SK-N-SH treated with all-trans-retinoic acid at 6 μM for 48 hours (cell line): ENCODE results near the gene RADIL.

Experiments used
- ATAC-seq: fragments of 200-7000 bp; cut with Tn5 transposase; 3 replicates; pipeline ENCODE4 v1.9.1; 2020; ENCODE audit warnings: mild to moderate bottlenecking, moderate library complexity
- ARNTL ChIP-seq: fragments of 450-650 bp; formaldehyde crosslinking; IDR thresholded peaks from 2 replicates; pipeline ENCODE4 v1.5.0; 2020; ENCODE audit warnings: low read depth, mild to moderate bottlenecking, moderate library complexity, borderline replicate concordance
- CSDC2 ChIP-seq: fragments of 250-450 bp; sonication (Bioruptor Pico); IDR thresholded peaks from 2 replicates; pipeline ENCODE4 v1.5.0; 2020; ENCODE audit warnings: mild to moderate bottlenecking, moderate library complexity
- ESRRG ChIP-seq: fragments of 250-450 bp; sonication (Bioruptor Pico); IDR thresholded peaks from 2 replicates; pipeline ENCODE4 v1.6.1; 2021; ENCODE audit warnings: mild to moderate bottlenecking
- GLIS3 ChIP-seq: fragments of 250-450 bp; sonication (Bioruptor Pico); IDR thresholded peaks from 2 replicates; pipeline ENCODE4 v1.5.0; 2020; ENCODE audit warnings: mild to moderate bottlenecking, moderate library complexity
- ISL1 ChIP-seq: fragments of 250-450 bp; sonication (Bioruptor Pico); IDR thresholded peaks from 2 replicates; pipeline ENCODE4 v2.1.2; 2022; ENCODE audit warnings: mild to moderate bottlenecking, moderate library complexity
- OSR1 ChIP-seq: fragments of 250-450 bp; sonication (Bioruptor Pico); IDR thresholded peaks from 2 replicates; pipeline ENCODE4 v1.8.0; 2022; ENCODE audit warnings: moderate library complexity, mild to moderate bottlenecking, inconsistent platforms
- RARB ChIP-seq: fragments of 250-450 bp; sonication (Bioruptor Pico); IDR thresholded peaks from 2 replicates; pipeline ENCODE4 v1.8.0; 2021; ENCODE audit warnings: mild to moderate bottlenecking, moderate library complexity
- SNAI2 ChIP-seq: fragments of 250-450 bp; sonication (Bioruptor Pico); IDR thresholded peaks from 2 replicates; pipeline ENCODE4 v1.5.0; 2020; ENCODE audit warnings: mild to moderate bottlenecking, moderate library complexity
- TCF4 ChIP-seq: fragments of 250-450 bp; sonication (Bioruptor Pico); IDR thresholded peaks from 2 replicates; pipeline ENCODE4 v1.8.0; 2021; ENCODE audit warnings: mild to moderate bottlenecking, moderate library complexity, borderline replicate concordance
- TOX ChIP-seq: fragments of 250-450 bp; sonication (Bioruptor Pico); IDR thresholded peaks from 2 replicates; pipeline ENCODE4 v1.8.0; 2021; ENCODE audit warnings: mild to moderate bottlenecking, moderate library complexity, borderline replicate concordance
- ZC3H10 ChIP-seq: fragments of 250-450 bp; sonication (Bioruptor Pico); IDR thresholded peaks from 2 replicates; pipeline ENCODE4 v1.5.1; 2021; ENCODE audit warnings: mild to moderate bottlenecking, moderate library complexity
- ZFP3 ChIP-seq: fragments of 250-450 bp; sonication (Bioruptor Pico); IDR thresholded peaks from 2 replicates; pipeline ENCODE4 v1.5.0; 2020; ENCODE audit warnings: mild to moderate bottlenecking, moderate library complexity
- ZFP30 ChIP-seq: fragments of 450-650 bp; formaldehyde crosslinking; IDR thresholded peaks from 2 replicates; pipeline ENCODE4 v1.5.0; 2022; ENCODE audit warnings: mild to moderate bottlenecking, moderate library complexity
- ZNF565 ChIP-seq: fragments of 450-650 bp; formaldehyde crosslinking; conservative IDR thresholded peaks from 2 replicates; pipeline ENCODE4 v1.5.0; 2020; ENCODE audit warnings: low read depth, mild to moderate bottlenecking, moderate library complexity
- ZNF70 ChIP-seq: fragments of 450-650 bp; formaldehyde crosslinking; IDR thresholded peaks from 2 replicates; pipeline ENCODE4 v1.5.0; 2020; ENCODE audit warnings: mild to moderate bottlenecking, moderate library complexity
- ZNF8 ChIP-seq: fragments of 450-650 bp; formaldehyde crosslinking; IDR thresholded peaks from 2 replicates; pipeline ENCODE4 v1.5.0; 2020; ENCODE audit warnings: mild to moderate bottlenecking, moderate library complexity
- TF ChIP-seq, protein P1 (sequence below): fragments of 250-450 bp; sonication (Bioruptor Pico); IDR thresholded peaks from 2 replicates; pipeline ENCODE4 v1.5.0; 2020; ENCODE audit warnings: mild to moderate bottlenecking, moderate library complexity
- TF ChIP-seq, protein P2 (sequence below): fragments of 250-450 bp; sonication (Bioruptor Pico); IDR thresholded peaks from 2 replicates; pipeline ENCODE4 v1.5.1; 2020; ENCODE audit warnings: low read depth, mild to moderate bottlenecking, moderate library complexity
- TF ChIP-seq, protein P3 (sequence below): fragments of 250-450 bp; sonication (Bioruptor Pico); IDR thresholded peaks from 2 replicates; pipeline ENCODE4 v1.8.0; 2021; ENCODE audit warnings: low read depth, mild to moderate bottlenecking, moderate library complexity, borderline replicate concordance
- TF ChIP-seq, protein P4 (sequence below): fragments of 250-450 bp; sonication (Bioruptor Pico); IDR thresholded peaks from 2 replicates; pipeline ENCODE4 v1.8.0; 2020; ENCODE audit warnings: mild to moderate bottlenecking, moderate library complexity, borderline replicate concordance

Gene RADIL

DNA sequence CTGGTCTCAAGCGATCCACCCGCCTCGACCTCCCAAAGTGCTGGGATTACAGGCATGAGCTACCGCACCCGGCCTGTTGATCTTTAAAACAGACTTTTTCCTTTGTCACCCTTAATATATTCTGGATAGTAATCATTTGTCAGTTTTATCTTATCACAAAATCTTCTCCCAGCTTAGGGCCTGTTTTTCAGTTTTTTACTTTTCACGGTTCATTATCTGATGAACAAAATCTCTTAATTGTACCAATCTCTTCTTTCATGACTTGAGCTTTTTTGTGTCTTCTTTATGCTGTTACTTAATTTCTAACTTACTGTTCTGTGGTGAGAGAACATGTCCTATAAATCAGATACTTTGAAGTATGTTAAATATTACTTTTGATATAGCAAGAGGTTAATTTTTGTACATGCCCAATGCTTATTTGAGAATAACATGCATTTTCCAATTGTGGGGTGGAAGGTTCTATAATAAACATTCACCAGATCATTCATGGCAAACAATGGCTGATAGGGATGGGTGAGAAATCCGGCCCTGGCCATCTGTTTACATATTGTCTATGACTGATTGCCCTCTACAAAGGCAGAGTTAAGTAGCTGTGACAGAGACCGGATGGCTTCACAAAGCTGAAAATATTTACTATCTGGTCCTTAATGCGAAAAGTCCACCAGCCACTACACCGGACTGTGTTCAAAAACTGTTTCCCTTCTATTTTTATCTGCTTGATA lies 27.0 kb downstream of the RADIL start:
- peak; percentile 51; the same call in 1 of the 2 replicates for TF ChIP-seq TCF4 (CRISPR knock-in tag)
- TF ChIP-seq, protein P1, sequence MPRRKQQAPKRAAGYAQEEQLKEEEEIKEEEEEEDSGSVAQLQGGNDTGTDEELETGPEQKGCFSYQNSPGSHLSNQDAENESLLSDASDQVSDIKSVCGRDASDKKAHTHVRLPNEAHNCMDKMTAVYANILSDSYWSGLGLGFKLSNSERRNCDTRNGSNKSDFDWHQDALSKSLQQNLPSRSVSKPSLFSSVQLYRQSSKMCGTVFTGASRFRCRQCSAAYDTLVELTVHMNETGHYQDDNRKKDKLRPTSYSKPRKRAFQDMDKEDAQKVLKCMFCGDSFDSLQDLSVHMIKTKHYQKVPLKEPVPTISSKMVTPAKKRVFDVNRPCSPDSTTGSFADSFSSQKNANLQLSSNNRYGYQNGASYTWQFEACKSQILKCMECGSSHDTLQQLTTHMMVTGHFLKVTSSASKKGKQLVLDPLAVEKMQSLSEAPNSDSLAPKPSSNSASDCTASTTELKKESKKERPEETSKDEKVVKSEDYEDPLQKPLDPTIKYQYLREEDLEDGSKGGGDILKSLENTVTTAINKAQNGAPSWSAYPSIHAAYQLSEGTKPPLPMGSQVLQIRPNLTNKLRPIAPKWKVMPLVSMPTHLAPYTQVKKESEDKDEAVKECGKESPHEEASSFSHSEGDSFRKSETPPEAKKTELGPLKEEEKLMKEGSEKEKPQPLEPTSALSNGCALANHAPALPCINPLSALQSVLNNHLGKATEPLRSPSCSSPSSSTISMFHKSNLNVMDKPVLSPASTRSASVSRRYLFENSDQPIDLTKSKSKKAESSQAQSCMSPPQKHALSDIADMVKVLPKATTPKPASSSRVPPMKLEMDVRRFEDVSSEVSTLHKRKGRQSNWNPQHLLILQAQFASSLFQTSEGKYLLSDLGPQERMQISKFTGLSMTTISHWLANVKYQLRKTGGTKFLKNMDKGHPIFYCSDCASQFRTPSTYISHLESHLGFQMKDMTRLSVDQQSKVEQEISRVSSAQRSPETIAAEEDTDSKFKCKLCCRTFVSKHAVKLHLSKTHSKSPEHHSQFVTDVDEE, result 0 out of 2 replicates have a peak, but pooled peaks have one; percentile 65
- TF ChIP-seq SNAI2 (CRISPR knock-in tag), result no peak
- TF ChIP-seq, all 23 proteins: peak for 2
- ATAC-seq, result no peak

DNA sequence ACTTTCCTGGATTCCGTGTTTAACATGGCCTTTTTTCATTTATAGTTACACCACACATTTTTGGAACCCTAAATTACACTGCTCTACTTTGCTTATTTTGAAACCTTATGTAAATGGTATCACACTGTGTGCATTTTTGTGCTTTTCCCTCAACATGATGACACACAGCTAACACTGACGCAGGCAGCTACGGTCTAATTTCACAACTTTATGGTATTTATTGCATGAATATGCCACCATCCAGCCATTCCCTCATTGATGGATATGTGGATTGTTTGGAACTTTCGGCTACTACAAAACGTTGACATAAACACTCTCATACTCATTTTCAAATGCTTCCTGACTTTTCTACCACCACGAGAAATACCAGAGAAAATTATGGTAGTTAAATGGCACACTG lies 28.6 kb downstream of the RADIL start:
- no peak for TF ChIP-seq ZFP30 (CRISPR knock-in tag)
- TF ChIP-seq, protein P2, sequence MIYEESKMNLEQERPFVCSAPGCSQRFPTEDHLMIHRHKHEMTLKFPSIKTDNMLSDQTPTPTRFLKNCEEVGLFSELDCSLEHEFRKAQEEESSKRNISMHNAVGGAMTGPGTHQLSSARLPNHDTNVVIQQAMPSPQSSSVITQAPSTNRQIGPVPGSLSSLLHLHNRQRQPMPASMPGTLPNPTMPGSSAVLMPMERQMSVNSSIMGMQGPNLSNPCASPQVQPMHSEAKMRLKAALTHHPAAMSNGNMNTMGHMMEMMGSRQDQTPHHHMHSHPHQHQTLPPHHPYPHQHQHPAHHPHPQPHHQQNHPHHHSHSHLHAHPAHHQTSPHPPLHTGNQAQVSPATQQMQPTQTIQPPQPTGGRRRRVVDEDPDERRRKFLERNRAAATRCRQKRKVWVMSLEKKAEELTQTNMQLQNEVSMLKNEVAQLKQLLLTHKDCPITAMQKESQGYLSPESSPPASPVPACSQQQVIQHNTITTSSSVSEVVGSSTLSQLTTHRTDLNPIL (CRISPR knock-in tag), result no peak
- TF ChIP-seq ARNTL (CRISPR knock-in tag), result no peak
- TF ChIP-seq CSDC2 (CRISPR knock-in tag), result no peak
- TF ChIP-seq TOX (CRISPR knock-in tag), result no peak
- TF ChIP-seq ESRRG, result no peak
- TF ChIP-seq ZFP3, result no peak
- TF ChIP-seq ISL1 (CRISPR knock-in tag), result no peak
- TF ChIP-seq ZNF8, result no peak
- TF ChIP-seq, protein P1, result no peak
- TF ChIP-seq ZNF565 (CRISPR knock-in tag), result no peak
- TF ChIP-seq ZNF70 (CRISPR knock-in tag), result no peak
- no peak for TF ChIP-seq OSR1 (CRISPR knock-in tag)
- no peak for TF ChIP-seq GLIS3 (CRISPR knock-in tag)
- TF ChIP-seq, protein P3, sequence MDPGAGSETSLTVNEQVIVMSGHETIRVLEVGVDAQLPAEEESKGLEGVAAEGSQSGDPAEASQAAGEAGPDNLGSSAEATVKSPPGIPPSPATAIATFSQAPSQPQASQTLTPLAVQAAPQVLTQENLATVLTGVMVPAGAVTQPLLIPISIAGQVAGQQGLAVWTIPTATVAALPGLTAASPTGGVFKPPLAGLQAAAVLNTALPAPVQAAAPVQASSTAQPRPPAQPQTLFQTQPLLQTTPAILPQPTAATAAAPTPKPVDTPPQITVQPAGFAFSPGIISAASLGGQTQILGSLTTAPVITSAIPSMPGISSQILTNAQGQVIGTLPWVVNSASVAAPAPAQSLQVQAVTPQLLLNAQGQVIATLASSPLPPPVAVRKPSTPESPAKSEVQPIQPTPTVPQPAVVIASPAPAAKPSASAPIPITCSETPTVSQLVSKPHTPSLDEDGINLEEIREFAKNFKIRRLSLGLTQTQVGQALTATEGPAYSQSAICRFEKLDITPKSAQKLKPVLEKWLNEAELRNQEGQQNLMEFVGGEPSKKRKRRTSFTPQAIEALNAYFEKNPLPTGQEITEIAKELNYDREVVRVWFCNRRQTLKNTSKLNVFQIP (CRISPR knock-in tag), result no peak
- no peak for TF ChIP-seq RARB
- TF ChIP-seq ZC3H10 (CRISPR knock-in tag), result no peak
- no peak for ATAC-seq

DNA sequence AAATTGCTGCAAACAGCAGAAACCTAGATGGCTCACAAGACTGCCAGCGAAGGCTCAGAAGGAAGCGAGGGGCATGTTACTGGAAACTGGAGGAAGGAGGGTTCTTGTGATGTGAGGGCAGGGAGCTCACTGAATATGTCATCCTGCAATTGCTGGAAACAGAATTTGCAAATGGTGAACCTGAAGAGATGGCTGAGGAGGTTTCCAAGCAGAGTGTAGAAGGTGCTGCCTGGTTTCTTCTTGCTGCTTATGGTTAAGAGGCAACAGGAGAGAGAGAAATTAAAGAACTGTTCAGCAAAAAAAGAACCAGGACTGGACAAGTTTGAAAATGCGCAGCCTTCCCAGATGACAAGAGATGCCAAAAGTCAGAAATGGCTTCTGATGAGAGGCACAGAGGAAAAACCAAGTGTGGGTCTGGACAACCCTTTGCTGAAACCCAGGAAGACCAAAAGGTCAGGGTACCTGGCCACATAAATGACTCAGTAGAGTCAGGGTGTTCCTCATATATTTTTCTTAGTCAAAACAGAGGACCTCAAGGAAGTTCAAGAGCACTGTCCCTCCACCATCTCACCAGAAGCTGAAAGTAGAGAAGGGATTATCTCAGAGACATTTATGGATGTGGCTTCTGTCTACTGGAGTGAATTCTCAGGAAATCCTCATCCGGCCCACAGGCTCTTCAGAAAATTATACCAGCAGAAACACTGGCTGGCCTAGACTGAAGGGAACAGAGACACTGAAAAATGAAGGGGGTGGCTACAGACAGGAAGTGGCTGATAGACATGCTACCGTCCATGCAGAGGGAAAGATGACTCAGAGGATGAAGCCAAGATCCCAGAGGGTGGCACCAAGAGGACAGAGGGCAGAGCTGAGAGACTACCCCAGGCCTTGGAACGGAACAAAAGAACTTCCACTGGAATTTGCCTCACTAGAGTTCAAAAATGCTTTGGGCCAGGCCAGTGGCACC lies 31.8 kb downstream of the RADIL start:
- TF ChIP-seq, protein P3 (CRISPR knock-in tag), result no peak
- TF ChIP-seq GLIS3 (CRISPR knock-in tag) (no peak), ZC3H10 (CRISPR knock-in tag) (no peak), SNAI2 (CRISPR knock-in tag) (no peak), OSR1 (CRISPR knock-in tag) (no peak), ISL1 (CRISPR knock-in tag) (no peak), ZFP3 (no peak)
- TF ChIP-seq, protein P4, sequence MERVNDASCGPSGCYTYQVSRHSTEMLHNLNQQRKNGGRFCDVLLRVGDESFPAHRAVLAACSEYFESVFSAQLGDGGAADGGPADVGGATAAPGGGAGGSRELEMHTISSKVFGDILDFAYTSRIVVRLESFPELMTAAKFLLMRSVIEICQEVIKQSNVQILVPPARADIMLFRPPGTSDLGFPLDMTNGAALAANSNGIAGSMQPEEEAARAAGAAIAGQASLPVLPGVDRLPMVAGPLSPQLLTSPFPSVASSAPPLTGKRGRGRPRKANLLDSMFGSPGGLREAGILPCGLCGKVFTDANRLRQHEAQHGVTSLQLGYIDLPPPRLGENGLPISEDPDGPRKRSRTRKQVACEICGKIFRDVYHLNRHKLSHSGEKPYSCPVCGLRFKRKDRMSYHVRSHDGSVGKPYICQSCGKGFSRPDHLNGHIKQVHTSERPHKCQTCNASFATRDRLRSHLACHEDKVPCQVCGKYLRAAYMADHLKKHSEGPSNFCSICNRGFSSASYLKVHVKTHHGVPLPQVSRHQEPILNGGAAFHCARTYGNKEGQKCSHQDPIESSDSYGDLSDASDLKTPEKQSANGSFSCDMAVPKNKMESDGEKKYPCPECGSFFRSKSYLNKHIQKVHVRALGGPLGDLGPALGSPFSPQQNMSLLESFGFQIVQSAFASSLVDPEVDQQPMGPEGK (CRISPR knock-in tag), result no peak
- TF ChIP-seq, protein P1, result no peak
- ATAC-seq, result peak; percentile 45; the same call in 1 of the 3 replicates
